ENCODE results near the gene MELTF. TPM values are rescaled to one million over a fixed set of nuclear protein-coding genes. Genes with fewer than 3 reads are reported as not detected.
A peak's percentile ranks its signal among the peaks of the same experiment; 100 is the strongest.

Gene MELTF
- total and polyA plus RNA-seq, 2 donors from 2014 or later, result 6.1 to 8.7 TPM

GRCh38 chr3:196988241-196989029 lies 41.2 kb downstream of the MELTF start:
- DNase-seq, result peak in 2 of 5 donors; percentile 18 to 39
- intact Hi-C loops (cut with DNase I), result no loop called here
- Histone ChIP-seq H3K27ac (ENCODE audit: low read depth in 2 of 2, low read length in 2 of 2) (no peak overlapping the region), H3K4me1 (ENCODE audit: control insufficient read depth in 2 of 3, insufficient read depth in 2 of 3, low read depth in 1 of 3, low read length in 3 of 3) (no peaks in the 10 kb centered on the region), H3K36me3 (ENCODE audit: control insufficient read depth in 2 of 3, insufficient read depth in 3 of 3, low read length in 3 of 3) (no peaks in the 10 kb centered on the region), H3K4me3 (ENCODE audit: low read length in 3 of 3) (no peak overlapping the region), H3K27me3 (ENCODE audit: control insufficient read depth, insufficient read depth, low read length) (no peaks in the 10 kb centered on the region), H3K9me3 (ENCODE audit: control insufficient read depth in 2 of 3, insufficient read depth in 1 of 3, low read length in 3 of 3) (peaks cover 0 to 3% (median 0%) of the 10 kb centered on the region in 3 donors), H3K9ac (ENCODE audit: low read length in 3 of 3) (no peak overlapping the region)
- TF ChIP-seq CTCF (IDR thresholded peaks at IDR 0.05; ENCODE audit: borderline replicate concordance, extremely low read depth, insufficient read depth), result no peak
- FAIRE-seq, result no peak

- intact Hi-C loops (cut with DNase I), result no loop called here
These were observed 42.6 kb downstream of the MELTF start for GRCh38 chr3:196987022-196987421.

GRCh38 chr3:196985954-196986885 lies 43.4 kb downstream of the MELTF start:
- Histone ChIP-seq H3K27me3 (ENCODE audit: control insufficient read depth, insufficient read depth, low read length) (no peaks in the 10 kb centered on the region), H3K36me3 (ENCODE audit: control insufficient read depth in 2 of 3, insufficient read depth in 3 of 3, low read length in 3 of 3) (no peaks in the 10 kb centered on the region), H3K27ac (ENCODE audit: low read depth in 2 of 2, low read length in 2 of 2) (no peak overlapping the region), H3K9ac (ENCODE audit: low read length in 3 of 3) (no peak overlapping the region), H3K4me1 (ENCODE audit: control insufficient read depth in 2 of 3, insufficient read depth in 2 of 3, low read depth in 1 of 3, low read length in 3 of 3) (no peaks in the 10 kb centered on the region), H3K4me3 (ENCODE audit: low read length in 3 of 3) (no peak overlapping the region), H3K9me3 (ENCODE audit: control insufficient read depth in 2 of 3, insufficient read depth in 1 of 3, low read length in 3 of 3) (peaks cover 0 to 6% (median 0%) of the 10 kb centered on the region in 3 donors)
- FAIRE-seq (peak; percentile 44), DNase-seq (no peak)
- TF ChIP-seq CTCF (IDR thresholded peaks at IDR 0.05; ENCODE audit: borderline replicate concordance, extremely low read depth, insufficient read depth), result no peak
- intact Hi-C loops (cut with DNase I), result no loop called here

More at GRCh38 chr3:196987022-196987421, 42.6 kb downstream of the MELTF start:
- Histone ChIP-seq H3K9me3 (ENCODE audit: control insufficient read depth in 2 of 3, insufficient read depth in 1 of 3, low read length in 3 of 3) (peaks cover 0 to 6% (median 0%) of the 10 kb centered on the region in 3 donors), H3K27ac (ENCODE audit: low read depth in 2 of 2, low read length in 2 of 2) (no peak overlapping the region), H3K4me3 (ENCODE audit: low read length in 3 of 3) (no peak overlapping the region), H3K9ac (ENCODE audit: low read length in 3 of 3) (no peak overlapping the region), H3K36me3 (ENCODE audit: control insufficient read depth in 2 of 3, insufficient read depth in 3 of 3, low read length in 3 of 3) (no peaks in the 10 kb centered on the region), H3K27me3 (ENCODE audit: control insufficient read depth, insufficient read depth, low read length) (no peaks in the 10 kb centered on the region), H3K4me1 (ENCODE audit: control insufficient read depth in 2 of 3, insufficient read depth in 2 of 3, low read depth in 1 of 3, low read length in 3 of 3) (no peaks in the 10 kb centered on the region)
- no peak for TF ChIP-seq CTCF (IDR thresholded peaks at IDR 0.05; ENCODE audit: borderline replicate concordance, extremely low read depth, insufficient read depth)
- FAIRE-seq (no peak), DNase-seq (no peak)

Measured in kidney (tissue), 14 donors.